ENCODE results near the gene CCDC198.

DNA sequence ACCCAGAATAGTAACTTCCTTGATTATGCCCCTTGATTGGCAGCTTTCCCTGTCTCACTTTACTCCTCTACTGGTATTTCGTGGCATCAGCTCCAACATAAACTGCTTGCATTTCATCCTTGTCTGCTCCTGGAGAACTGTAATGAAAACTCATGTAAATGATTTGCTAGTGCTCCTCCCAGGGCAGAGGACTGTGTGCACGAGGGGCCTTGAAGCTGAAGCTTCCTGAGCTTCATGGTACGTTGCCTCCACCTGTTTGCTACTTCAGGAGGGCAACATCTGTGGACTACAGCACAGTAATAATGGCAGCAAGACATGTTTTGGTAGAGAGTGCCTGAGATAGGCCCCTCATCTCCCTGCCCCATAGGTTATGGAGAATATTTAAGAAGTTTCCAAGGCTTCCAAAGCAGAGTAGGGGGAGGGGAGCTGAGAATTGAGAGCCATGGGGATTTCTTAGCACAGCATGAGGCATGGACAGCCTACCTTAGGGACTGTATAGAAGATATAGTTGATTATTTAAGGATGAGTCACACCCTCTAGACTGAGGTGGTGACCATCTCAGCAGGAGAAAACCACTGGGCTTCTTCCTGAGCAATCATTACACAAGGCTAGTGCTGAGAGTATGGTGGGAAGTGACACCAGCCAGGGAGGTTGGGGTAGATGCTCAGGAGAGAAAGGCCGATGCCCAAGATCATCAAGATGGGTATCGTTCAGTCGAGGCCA lies 29.5 kb downstream of the CCDC198 start:
- TF ChIP-seq, protein P1, sequence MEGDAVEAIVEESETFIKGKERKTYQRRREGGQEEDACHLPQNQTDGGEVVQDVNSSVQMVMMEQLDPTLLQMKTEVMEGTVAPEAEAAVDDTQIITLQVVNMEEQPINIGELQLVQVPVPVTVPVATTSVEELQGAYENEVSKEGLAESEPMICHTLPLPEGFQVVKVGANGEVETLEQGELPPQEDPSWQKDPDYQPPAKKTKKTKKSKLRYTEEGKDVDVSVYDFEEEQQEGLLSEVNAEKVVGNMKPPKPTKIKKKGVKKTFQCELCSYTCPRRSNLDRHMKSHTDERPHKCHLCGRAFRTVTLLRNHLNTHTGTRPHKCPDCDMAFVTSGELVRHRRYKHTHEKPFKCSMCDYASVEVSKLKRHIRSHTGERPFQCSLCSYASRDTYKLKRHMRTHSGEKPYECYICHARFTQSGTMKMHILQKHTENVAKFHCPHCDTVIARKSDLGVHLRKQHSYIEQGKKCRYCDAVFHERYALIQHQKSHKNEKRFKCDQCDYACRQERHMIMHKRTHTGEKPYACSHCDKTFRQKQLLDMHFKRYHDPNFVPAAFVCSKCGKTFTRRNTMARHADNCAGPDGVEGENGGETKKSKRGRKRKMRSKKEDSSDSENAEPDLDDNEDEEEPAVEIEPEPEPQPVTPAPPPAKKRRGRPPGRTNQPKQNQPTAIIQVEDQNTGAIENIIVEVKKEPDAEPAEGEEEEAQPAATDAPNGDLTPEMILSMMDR (conservative IDR thresholded peaks at IDR 0.05; ENCODE audit: low read length), result no peak
- TF ChIP-seq EZH2phosphoT487 (IDR thresholded peaks at IDR 0.05; ENCODE audit: borderline replicate concordance), result no peak

Data from Loucy (cell line).